Tibial nerve (tissue), 4 donors: Measurements from ENCODE around the gene PRKCB. TPM values are rescaled to one million over a fixed set of nuclear protein-coding genes. Genes with fewer than 3 reads are reported as not detected.

Experiments used
- DNase-seq, 2 donors: peaks; one replicate each; pipeline ENCODE4 v3.0.0-alpha.2; 2019; ENCODE audit warnings: low spot score in 2 of 2
- H3K27ac ChIP-seq, 4 donors: fragments of 200-600 bp; sonication (generic) in 3 of 4; one replicate each; pipeline ENCODE4 v1.5.1; 2017 to 2019; ENCODE audit warnings: mild to moderate bottlenecking in 1 of 4
- H3K27me3 ChIP-seq, 2 donors: fragments of 200-600 bp; sonication (generic) in 1 of 2; one replicate each; pipeline versions ENCODE4 v1.5.1 to v1.6.0; 2017 to 2019
- H3K36me3 ChIP-seq, 3 donors: fragments of 200-600 bp; sonication (generic); one replicate each; pipeline ENCODE4 v1.5.1; 2018 to 2019
- H3K4me1 ChIP-seq, 4 donors: fragments of 200-600 bp; sonication (generic) in 3 of 4; one replicate each; pipeline ENCODE4 v1.5.1; 2017 to 2019
- H3K4me3 ChIP-seq, 4 donors: fragments of 200-600 bp; sonication (generic) in 3 of 4; one replicate each; pipeline ENCODE4 v1.5.1; 2017 to 2019; ENCODE audit warnings: mild to moderate bottlenecking in 1 of 4, moderate library complexity in 1 of 4
- H3K9me3 ChIP-seq, 4 donors: fragments of 200-600 bp; sonication (generic) in 3 of 4; one replicate each; pipeline ENCODE4 v1.5.1; 2017 to 2019
- CTCF ChIP-seq, 5 experiments: fragments of 200-600 bp in 3 of 5; fragments of 450-650 bp in 2 of 5; sonication (generic) in 3 of 5; IDR thresholded peaks; one replicate each; pipeline ENCODE4 v1.5.1; 2016 to 2019; ENCODE audit warnings: antibody characterized with exemption in 5 of 5, mild to moderate bottlenecking in 3 of 5, moderate library complexity in 2 of 5
- EP300 ChIP-seq, 2 donors: sonication (generic); formaldehyde crosslinking; IDR thresholded peaks; one replicate each; pipeline ENCODE4 v1.6.1; 2017; ENCODE audit warnings: antibody characterized with exemption in 2 of 2, mild to moderate bottlenecking in 1 of 2
- POLR2A ChIP-seq, 2 donors: fragments of 450-650 bp; IDR thresholded peaks; one replicate each; pipeline ENCODE4 v1.6.1; 2017; ENCODE audit warnings: antibody characterized with exemption in 2 of 2, mild to moderate bottlenecking in 2 of 2, moderate library complexity in 2 of 2
- WGBS, 2 donors: methylation state at CpG; one replicate each; pipeline ENCODE4 v1.1.5; 2018; 5-methylcytosine and 5-hydroxymethylcytosine counted together
- total RNA-seq, 4 donors: library from RNA; depleted of rRNA; stranded (reverse); fragments of >200 nt; gene quantifications; one replicate each; pipeline ENCODE4 v1.1.0, GENCODE V29; 2016

Gene PRKCB
- total RNA-seq, 4 donors from 2014 or later, result 2.7 to 6.9 (median 4.3) TPM

- peaks cover 0 to 6% (median 0%) of the 10 kb centered on the region in 4 donors for H3K9me3 ChIP-seq
- 49 to 61% methylated on average over 5 of the region's 5 CpGs for WGBS, 2 donors
- no peaks in the 10 kb centered on the region for H3K4me1 ChIP-seq
- no peak for DNase-seq
- no peaks in the 10 kb centered on the region for H3K36me3 ChIP-seq
- H3K4me3 ChIP-seq, result no peak overlapping the region
- H3K27ac ChIP-seq, result no peak overlapping the region
- H3K27me3 ChIP-seq, result no peaks in the 10 kb centered on the region
- TF ChIP-seq EP300 (IDR thresholded peaks at IDR 0.05), result no peak
- no peak for TF ChIP-seq CTCF (IDR thresholded peaks at IDR 0.05)
- no peak for TF ChIP-seq POLR2A (IDR thresholded peaks at IDR 0.05)
Observed at GRCh38 chr16:24085666-24086065, 249.9 kb downstream of the PRKCB start.

GRCh38 chr16:24087891-24088410, 252.2 kb downstream of the PRKCB start:
- Histone ChIP-seq H3K27ac (no peak overlapping the region), H3K4me3 (no peak overlapping the region), H3K4me1 (no peaks in the 10 kb centered on the region), H3K36me3 (no peaks in the 10 kb centered on the region), H3K9me3 (peaks cover 0 to 18% (median 0%) of the 10 kb centered on the region in 4 donors), H3K27me3 (no peaks in the 10 kb centered on the region)
- WGBS, 2 donors, result 70 to 79% methylated on average over 10 of the region's 10 CpGs
- TF ChIP-seq POLR2A (IDR thresholded peaks at IDR 0.05) (no peak), EP300 (IDR thresholded peaks at IDR 0.05) (no peak)
- DNase-seq, result no peak

- DNase-seq, result no peak
- no peaks in the 10 kb centered on the region for H3K36me3 ChIP-seq
- TF ChIP-seq EP300 (IDR thresholded peaks at IDR 0.05) (no peak), CTCF (IDR thresholded peaks at IDR 0.05) (no peak), POLR2A (IDR thresholded peaks at IDR 0.05) (no peak)
- no peak overlapping the region for H3K27ac ChIP-seq
- H3K4me1 ChIP-seq, result no peaks in the 10 kb centered on the region
- 74 to 78% methylated on average over 2 of the region's 2 CpGs for WGBS, 2 donors
- peaks cover 0 to 18% (median 0%) of the 10 kb centered on the region in 4 donors for H3K9me3 ChIP-seq
- H3K4me3 ChIP-seq, result no peak overlapping the region
- H3K27me3 ChIP-seq, result no peaks in the 10 kb centered on the region
Observed at GRCh38 chr16:24088767-24089166, 253.0 kb downstream of the PRKCB start.

- no peak overlapping the region for H3K4me3 ChIP-seq
- H3K4me1 ChIP-seq, result no peaks in the 10 kb centered on the region
- no peaks in the 10 kb centered on the region for H3K36me3 ChIP-seq
- 74 to 79% methylated on average over 1 of the region's 1 CpG for WGBS, 2 donors
- H3K27me3 ChIP-seq, result no peaks in the 10 kb centered on the region
- H3K27ac ChIP-seq, result no peak overlapping the region
- H3K9me3 ChIP-seq, result peaks cover 0 to 18% (median 0%) of the 10 kb centered on the region in 4 donors
- TF ChIP-seq POLR2A (IDR thresholded peaks at IDR 0.05) (no peak), CTCF (IDR thresholded peaks at IDR 0.05) (no peak), EP300 (IDR thresholded peaks at IDR 0.05) (no peak)
- DNase-seq, result no peak
Observed at GRCh38 chr16:24091125-24091524, 255.3 kb downstream of the PRKCB start.

GRCh38 chr16:24093049-24093448, 257.3 kb downstream of the PRKCB start:
- Histone ChIP-seq H3K27me3 (no peaks in the 10 kb centered on the region), H3K27ac (no peak overlapping the region), H3K4me3 (no peak overlapping the region), H3K9me3 (peaks cover 0 to 18% (median 0%) of the 10 kb centered on the region in 4 donors), H3K4me1 (no peaks in the 10 kb centered on the region), H3K36me3 (no peaks in the 10 kb centered on the region)
- no peak for TF ChIP-seq POLR2A (IDR thresholded peaks at IDR 0.05)
- no peak for TF ChIP-seq CTCF (IDR thresholded peaks at IDR 0.05)
- TF ChIP-seq EP300 (IDR thresholded peaks at IDR 0.05), result no peak
- no peak for DNase-seq

- Histone ChIP-seq H3K4me3 (no peak overlapping the region), H3K27me3 (no peaks in the 10 kb centered on the region), H3K36me3 (no peaks in the 10 kb centered on the region), H3K4me1 (no peaks in the 10 kb centered on the region), H3K9me3 (peaks cover 0 to 18% (median 0%) of the 10 kb centered on the region in 4 donors), H3K27ac (no peak overlapping the region)
- WGBS, 2 donors, result 74 to 83% methylated on average over 1 of the region's 1 CpG
- no peak for DNase-seq
- TF ChIP-seq CTCF (IDR thresholded peaks at IDR 0.05) (no peak), POLR2A (IDR thresholded peaks at IDR 0.05) (no peak), EP300 (IDR thresholded peaks at IDR 0.05) (no peak)
Observed at GRCh38 chr16:24094660-24095059, 258.9 kb downstream of the PRKCB start.
